HAP-1 (cell line): ENCODE data around the gene STK38L.
"Not testable (repeated sequence)": the region's sequence is repeated elsewhere in the genome, so short reads cannot be mapped to it uniquely, and the experiment has no call there.

Source experiments
- DNase-seq, 2 experiments: peaks; one replicate each; pipeline ENCODE4 v3.0.0-alpha.2; 2016 to 2020; ENCODE audit warnings: low spot score in 2 of 2
- H3K27me3 ChIP-seq: fragments of 250-450 bp; sonication (Bioruptor Pico); 2 replicates; pipeline ENCODE4 v1.5.1; 2020; ENCODE audit warnings: low read depth, mild to moderate bottlenecking, moderate library complexity
- H3K36me3 ChIP-seq: fragments of 250-450 bp; sonication (Bioruptor Pico); replicated peaks from 2 replicates; pipeline ENCODE4 v1.5.1; 2020; ENCODE audit warnings: mild to moderate bottlenecking
- H3K4me1 ChIP-seq: fragments of 250-450 bp; sonication (Bioruptor Pico); 2 replicates; pipeline ENCODE4 v1.5.1; 2020; ENCODE audit warnings: mild to moderate bottlenecking
- H3K4me3 ChIP-seq: fragments of 250-450 bp; sonication (Bioruptor Pico); 2 replicates; pipeline ENCODE4 v1.5.1; 2020; ENCODE audit warnings: mild to moderate bottlenecking, moderate library complexity
- H3K9me3 ChIP-seq: fragments of 250-450 bp; sonication (Bioruptor Pico); 2 replicates; pipeline ENCODE4 v1.5.1; 2020; ENCODE audit warnings: mild to moderate bottlenecking, moderate library complexity
- in situ Hi-C: fragments of 300-500 bp; cut with MboI; formaldehyde crosslinking; loops from 3 replicates; pipeline ENCODE4 v1.14.3; 2020; ENCODE audit warnings: low sequenced_read_pairs, inconsistent platforms, mixed read lengths

The STK38L gene

GRCh38 chr12:27213830-27214787, 30.0 kb upstream of the STK38L start:
- Histone ChIP-seq H3K4me1 (no peaks in the 10 kb centered on the region), H3K36me3 (no peaks in the 10 kb centered on the region), H3K4me3 (no peak overlapping the region), H3K9me3 (no peaks in the 10 kb centered on the region), H3K27me3 (no peaks in the 10 kb centered on the region)
- in situ Hi-C loops, result no loop called here
- DNase-seq, result no peak

GRCh38 chr12:27217590-27217989, 26.5 kb upstream of the STK38L start:
- Histone ChIP-seq H3K9me3 (no peaks in the 10 kb centered on the region), H3K36me3 (no peaks in the 10 kb centered on the region), H3K4me3 (no peak overlapping the region), H3K27me3 (no peaks in the 10 kb centered on the region), H3K4me1 (no peaks in the 10 kb centered on the region)
- in situ Hi-C loops, result no loop called here
- no peak for DNase-seq

- in situ Hi-C loops, result no loop called here
Observed at GRCh38 chr12:27219693-27220054, 24.4 kb upstream of the STK38L start.

GRCh38 chr12:27220055-27220987, 23.8 kb upstream of the STK38L start:
- DNase-seq, result no peak
- Histone ChIP-seq H3K4me3 (no peak overlapping the region), H3K27me3 (no peaks in the 10 kb centered on the region), H3K9me3 (no peaks in the 10 kb centered on the region), H3K36me3 (no peaks in the 10 kb centered on the region), H3K4me1 (no peaks in the 10 kb centered on the region)
- in situ Hi-C loops, result no loop called here

More at GRCh38 chr12:27219693-27220054, 24.4 kb upstream of the STK38L start:
- H3K9me3 ChIP-seq, result no peaks in the 10 kb centered on the region
- no peak overlapping the region for H3K4me3 ChIP-seq
- H3K36me3 ChIP-seq, result no peaks in the 10 kb centered on the region
- no peaks in the 10 kb centered on the region for H3K4me1 ChIP-seq
- H3K27me3 ChIP-seq, result no peaks in the 10 kb centered on the region
- DNase-seq, result no peak

- DNase-seq, result no peak
- Histone ChIP-seq H3K36me3 (no peaks in the 10 kb centered on the region), H3K9me3 (no peaks in the 10 kb centered on the region), H3K4me1 (no peaks in the 10 kb centered on the region), H3K27me3 (no peaks in the 10 kb centered on the region), H3K4me3 (no peak overlapping the region)
- in situ Hi-C loops, result no loop called here
Observed at GRCh38 chr12:27220988-27221345, 23.1 kb upstream of the STK38L start.

- in situ Hi-C loops, result no loop called here
- H3K4me3 ChIP-seq, result no peak overlapping the region
Observed at GRCh38 chr12:27221625-27222387, 22.3 kb upstream of the STK38L start.

GRCh38 chr12:27226407-27226929, 17.6 kb upstream of the STK38L start:
- Histone ChIP-seq H3K36me3 (no peaks in the 10 kb centered on the region), H3K4me1 (no peaks in the 10 kb centered on the region), H3K27me3 (no peaks in the 10 kb centered on the region), H3K9me3 (no peaks in the 10 kb centered on the region), H3K4me3 (no peak overlapping the region)
- in situ Hi-C loops, result no loop called here
- DNase-seq, result no peak

More at GRCh38 chr12:27221625-27222387, 22.3 kb upstream of the STK38L start:
- no peak for DNase-seq
- Histone ChIP-seq H3K27me3 (no peaks in the 10 kb centered on the region), H3K4me1 (no peaks in the 10 kb centered on the region), H3K36me3 (no peaks in the 10 kb centered on the region), H3K9me3 (no peaks in the 10 kb centered on the region)

- H3K36me3 ChIP-seq, result no peaks in the 10 kb centered on the region
- no peak for DNase-seq
Observed at GRCh38 chr12:27229367-27229766, 14.7 kb upstream of the STK38L start.

GRCh38 chr12:27231374-27231773, 12.7 kb upstream of the STK38L start:
- H3K27me3 ChIP-seq, H3K4me1 ChIP-seq, H3K9me3 ChIP-seq, DNase-seq, H3K36me3 ChIP-seq, in situ Hi-C loops, H3K4me3 ChIP-seq: not testable (repeated sequence)

More at GRCh38 chr12:27229367-27229766, 14.7 kb upstream of the STK38L start:
- Histone ChIP-seq H3K4me3 (no peak overlapping the region), H3K9me3 (no peaks in the 10 kb centered on the region), H3K4me1 (no peaks in the 10 kb centered on the region), H3K27me3 (no peaks in the 10 kb centered on the region)
- in situ Hi-C loops, result no loop called here

- DNase-seq, result no peak
- H3K9me3 ChIP-seq, result no peaks in the 10 kb centered on the region
- no peaks in the 10 kb centered on the region for H3K27me3 ChIP-seq
- no peaks in the 10 kb centered on the region for H3K4me1 ChIP-seq
- no peak overlapping the region for H3K4me3 ChIP-seq
- no peaks in the 10 kb centered on the region for H3K36me3 ChIP-seq
- in situ Hi-C loops, result no loop called here
Observed at GRCh38 chr12:27233814-27234213, 10.3 kb upstream of the STK38L start.

GRCh38 chr12:27236498-27236897, 7.6 kb upstream of the STK38L start:
- DNase-seq, result no peak
- no peaks in the 10 kb centered on the region for H3K9me3 ChIP-seq
- H3K27me3 ChIP-seq, result no peaks in the 10 kb centered on the region
- no peaks in the 10 kb centered on the region for H3K4me1 ChIP-seq
- no peaks in the 10 kb centered on the region for H3K36me3 ChIP-seq
- in situ Hi-C loops, result no loop called here
- no peak overlapping the region for H3K4me3 ChIP-seq

GRCh38 chr12:27237790-27238771, 6.0 kb upstream of the STK38L start:
- in situ Hi-C loops, result no loop called here
- H3K27me3 ChIP-seq, result no peaks in the 10 kb centered on the region

More at GRCh38 chr12:27237790-27238771, 6.0 kb upstream of the STK38L start:
- Histone ChIP-seq H3K4me1 (no peaks in the 10 kb centered on the region), H3K9me3 (no peaks in the 10 kb centered on the region), H3K36me3 (no peaks in the 10 kb centered on the region), H3K4me3 (no peak overlapping the region)
- no peak for DNase-seq
